ENCODE results near the gene SYCP3.

- TF ChIP-seq, protein P1, sequence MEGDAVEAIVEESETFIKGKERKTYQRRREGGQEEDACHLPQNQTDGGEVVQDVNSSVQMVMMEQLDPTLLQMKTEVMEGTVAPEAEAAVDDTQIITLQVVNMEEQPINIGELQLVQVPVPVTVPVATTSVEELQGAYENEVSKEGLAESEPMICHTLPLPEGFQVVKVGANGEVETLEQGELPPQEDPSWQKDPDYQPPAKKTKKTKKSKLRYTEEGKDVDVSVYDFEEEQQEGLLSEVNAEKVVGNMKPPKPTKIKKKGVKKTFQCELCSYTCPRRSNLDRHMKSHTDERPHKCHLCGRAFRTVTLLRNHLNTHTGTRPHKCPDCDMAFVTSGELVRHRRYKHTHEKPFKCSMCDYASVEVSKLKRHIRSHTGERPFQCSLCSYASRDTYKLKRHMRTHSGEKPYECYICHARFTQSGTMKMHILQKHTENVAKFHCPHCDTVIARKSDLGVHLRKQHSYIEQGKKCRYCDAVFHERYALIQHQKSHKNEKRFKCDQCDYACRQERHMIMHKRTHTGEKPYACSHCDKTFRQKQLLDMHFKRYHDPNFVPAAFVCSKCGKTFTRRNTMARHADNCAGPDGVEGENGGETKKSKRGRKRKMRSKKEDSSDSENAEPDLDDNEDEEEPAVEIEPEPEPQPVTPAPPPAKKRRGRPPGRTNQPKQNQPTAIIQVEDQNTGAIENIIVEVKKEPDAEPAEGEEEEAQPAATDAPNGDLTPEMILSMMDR (IDR thresholded peaks at IDR 0.05) = no peak
- TF ChIP-seq EP300 (IDR thresholded peaks at IDR 0.05) = no peak
Measured at GRCh38 chr12:101680647-101681046, 58.6 kb downstream of the SYCP3 start.

Data from tibial nerve (tissue), 4 donors.